Naive B cell (primary cell): ENCODE data around the gene SGK1. TPM values are rescaled to one million over a fixed set of nuclear protein-coding genes. Genes with fewer than 3 reads are reported as not detected.
A peak's percentile ranks its signal among the peaks of the same experiment; 100 is the strongest.
"Not testable (repeated sequence)": the region's sequence is repeated elsewhere in the genome, so short reads cannot be mapped to it uniquely, and the experiment has no call there.

Source experiments
- ATAC-seq, 2 donors: fragments of 150-1000 bp; cut with Tn5 transposase; 2 replicates each; pipeline ENCODE4 v1.10.0; 2021; ENCODE audit warnings: low read depth in 2 of 2, mild to moderate bottlenecking in 2 of 2, moderate library complexity in 2 of 2
- DNase-seq: peaks from one replicate; pipeline ENCODE4 v3.0.0; 2022
- H3K27ac Mint-ChIP-seq, 6 donors: one replicate each; pipeline ENCODE4 v1.8.0; 2020 to 2022; ENCODE audit warnings: mild to moderate bottlenecking in 6 of 6, mixed read lengths in 6 of 6, moderate library complexity in 5 of 6, inconsistent platforms in 2 of 6
- H3K27me3 Mint-ChIP-seq, 3 donors: one replicate each; pipeline ENCODE4 v1.8.0; 2021 to 2022; ENCODE audit warnings: mixed read lengths in 3 of 3, mild to moderate bottlenecking in 1 of 3
- H3K36me3 Mint-ChIP-seq, 2 donors: one replicate each; pipeline ENCODE4 v1.8.0; 2020 to 2022; ENCODE audit warnings: mixed read lengths in 2 of 2, inconsistent platforms in 1 of 2, mild to moderate bottlenecking in 1 of 2
- H3K4me1 Mint-ChIP-seq, 3 donors: one replicate each; pipeline ENCODE4 v1.8.0; 2020 to 2022; ENCODE audit warnings: mixed read lengths in 3 of 3, inconsistent platforms in 1 of 3, mild to moderate bottlenecking in 1 of 3, moderate library complexity in 1 of 3
- H3K4me3 Mint-ChIP-seq, 8 donors: one replicate each; pipeline ENCODE4 v1.8.0; 2020 to 2022; ENCODE audit warnings: mild to moderate bottlenecking in 8 of 8, mixed read lengths in 8 of 8, moderate library complexity in 8 of 8, inconsistent platforms in 2 of 8
- H3K9me3 Mint-ChIP-seq, 7 donors: one replicate each; pipeline ENCODE4 v1.8.0; 2020 to 2022; ENCODE audit warnings: mixed read lengths in 7 of 7, mild to moderate bottlenecking in 5 of 7, inconsistent platforms in 2 of 7, moderate library complexity in 1 of 7
- polyA plus RNA-seq, 6 donors: library from polyadenylated mRNA; unstranded; fragments of 300-500 nt; fragmentation: Illumina TruSeq; gene quantifications; one replicate each; pipeline ENCODE4 v1.2.3, GENCODE V29; 2021; ENCODE audit warnings: low read depth in 6 of 6

Gene SGK1
- polyA plus RNA-seq, 6 donors from 2014 or later: 6.6 to 59.1 (median 24.3) TPM

- no peak for DNase-seq
- Mint-ChIP-seq H3K4me1 (peaks cover 10 to 12% (median 12%) of the 10 kb centered on the region in 3 donors), H3K36me3 (peaks cover 0 to 20% of the 10 kb centered on the region in 2 donors), H3K27ac (no peak overlapping the region), H3K9me3 (peaks cover 0 to 37% (median 24%) of the 10 kb centered on the region in 7 donors), H3K27me3 (peaks cover 13 to 19% (median 18%) of the 10 kb centered on the region in 3 donors), H3K4me3 (no peak overlapping the region)
- ATAC-seq: no peak
Observed at GRCh38 chr6:134322216-134322615, 4.3 kb upstream of the SGK1 start.

- no peak for ATAC-seq
Observed at GRCh38 chr6:134321246-134321645, 3.3 kb upstream of the SGK1 start.

DNA sequence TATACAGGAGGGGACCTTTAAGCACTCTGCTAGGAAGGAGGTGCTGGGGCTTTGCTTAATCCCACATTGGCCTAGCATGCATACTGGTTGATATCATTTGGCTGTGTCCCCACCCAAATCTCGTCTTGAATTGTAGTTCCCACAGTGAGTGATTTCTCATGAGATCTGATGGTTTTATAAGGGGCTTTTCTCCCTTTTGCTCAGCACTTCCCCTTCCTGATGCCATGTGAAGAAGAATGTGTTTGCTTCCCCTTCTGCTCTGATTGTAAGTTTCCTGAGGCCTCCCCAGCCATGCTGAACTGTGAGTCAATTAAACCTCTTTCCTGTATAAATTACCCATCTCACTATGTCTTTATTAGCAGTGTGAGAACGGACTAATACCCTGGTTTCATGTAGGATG is 1.8 kb upstream of the SGK1 start:
- Mint-ChIP-seq H3K27ac (peak overlapping the region in 1 of 6 donors; percentile 80), H3K4me3 (peak overlapping the region in 2 of 8 donors; percentile 11 to 13), H3K27me3 (peaks cover 16 to 33% (median 28%) of the 10 kb centered on the region in 3 donors), H3K4me1 (peaks cover 10 to 15% (median 15%) of the 10 kb centered on the region in 3 donors), H3K9me3 (peaks cover 0 to 23% (median 13%) of the 10 kb centered on the region in 7 donors)
- not testable (repeated sequence) for ATAC-seq, H3K36me3 Mint-ChIP-seq, DNase-seq

More at GRCh38 chr6:134321246-134321645, 3.3 kb upstream of the SGK1 start:
- Mint-ChIP-seq H3K36me3 (peaks cover 0 to 16% of the 10 kb centered on the region in 2 donors), H3K9me3 (peaks cover 0 to 35% (median 19%) of the 10 kb centered on the region in 7 donors), H3K4me3 (no peak overlapping the region), H3K4me1 (peaks cover 10 to 15% (median 15%) of the 10 kb centered on the region in 3 donors), H3K27me3 (peaks cover 16 to 28% (median 23%) of the 10 kb centered on the region in 3 donors), H3K27ac (no peak overlapping the region)
- DNase-seq: no peak

DNA sequence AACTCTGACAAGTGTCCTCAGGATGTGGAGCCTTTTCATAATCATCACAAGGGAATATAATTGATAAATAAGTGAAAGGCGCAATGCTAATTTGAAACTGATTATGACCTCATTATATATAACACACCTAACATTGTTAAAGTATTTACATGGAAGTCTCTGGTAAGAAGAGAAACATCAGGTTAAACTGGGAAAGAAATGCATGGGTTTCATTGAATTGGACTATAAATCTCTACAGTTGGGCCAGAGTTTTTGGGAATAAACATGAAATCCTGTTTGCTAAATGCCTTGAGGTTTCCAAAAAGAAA is 1.0 kb upstream of the SGK1 start:
- Mint-ChIP-seq H3K4me1 (peaks cover 10 to 15% (median 15%) of the 10 kb centered on the region in 3 donors), H3K36me3 (peaks cover 0 to 7% of the 10 kb centered on the region in 2 donors), H3K27me3 (peaks cover 16 to 33% (median 29%) of the 10 kb centered on the region in 3 donors), H3K27ac (no peak overlapping the region), H3K4me3 (no peak overlapping the region), H3K9me3 (peaks cover 0 to 23% (median 13%) of the 10 kb centered on the region in 7 donors)
- DNase-seq (no peak), ATAC-seq (no peak)

DNA sequence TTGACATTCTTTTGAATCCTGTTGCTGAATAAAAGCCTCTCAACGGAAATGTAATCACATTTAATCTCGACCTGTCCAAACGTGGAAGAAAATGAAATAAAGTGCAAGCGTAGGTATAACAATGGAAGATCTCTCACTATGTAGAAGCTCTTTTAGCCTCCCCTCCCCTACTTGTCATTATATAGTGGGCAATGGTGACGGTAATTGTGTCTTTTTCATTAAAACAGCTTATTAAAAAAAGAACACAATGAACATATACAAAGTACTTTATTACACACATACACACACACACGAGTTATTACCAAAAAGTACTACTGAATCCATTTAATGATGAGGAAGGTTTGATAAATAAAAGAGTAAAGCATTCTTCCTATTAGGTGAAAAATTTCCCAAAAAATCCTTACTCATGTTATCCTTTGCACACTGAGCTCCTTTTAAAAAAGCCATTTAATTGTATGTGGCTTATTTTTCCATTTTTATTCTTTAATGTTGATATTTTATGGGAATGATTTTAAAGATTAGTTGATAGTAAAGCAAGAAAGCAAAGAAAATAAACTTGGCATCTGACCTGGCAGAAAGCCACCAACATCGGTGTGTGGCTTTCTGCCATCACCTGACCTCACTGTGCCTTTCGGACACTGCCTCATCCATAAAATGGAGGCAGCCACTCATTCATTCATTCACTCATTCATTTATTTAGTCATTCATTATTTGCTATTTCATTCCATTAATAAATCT is 493 bp upstream of the SGK1 start:
- Mint-ChIP-seq H3K9me3 (peaks cover 0 to 23% (median 13%) of the 10 kb centered on the region in 7 donors), H3K4me3 (peak overlapping the region; percentile 72 to 93 (median 90)), H3K36me3 (peaks cover 0 to 7% of the 10 kb centered on the region in 2 donors), H3K27me3 (peaks cover 18 to 35% (median 33%) of the 10 kb centered on the region in 3 donors), H3K4me1 (peaks cover 10 to 15% (median 15%) of the 10 kb centered on the region in 3 donors), H3K27ac (no peak overlapping the region)
- ATAC-seq (no peak), DNase-seq (no peak)

- H3K4me1 Mint-ChIP-seq: peaks cover 10 to 15% (median 15%) of the 10 kb centered on the region in 3 donors
- H3K27ac Mint-ChIP-seq: no peak overlapping the region
- H3K4me3 Mint-ChIP-seq: peak overlapping the region; percentile 72 to 93 (median 90)
- no peak for ATAC-seq
- peaks cover 0 to 7% of the 10 kb centered on the region in 2 donors for H3K36me3 Mint-ChIP-seq
- peaks cover 0 to 23% (median 13%) of the 10 kb centered on the region in 7 donors for H3K9me3 Mint-ChIP-seq
- peaks cover 24 to 42% (median 39%) of the 10 kb centered on the region in 3 donors for H3K27me3 Mint-ChIP-seq
- DNase-seq: no peak
Observed at GRCh38 chr6:134316733-134317431, 1.0 kb downstream of the SGK1 start.

DNA sequence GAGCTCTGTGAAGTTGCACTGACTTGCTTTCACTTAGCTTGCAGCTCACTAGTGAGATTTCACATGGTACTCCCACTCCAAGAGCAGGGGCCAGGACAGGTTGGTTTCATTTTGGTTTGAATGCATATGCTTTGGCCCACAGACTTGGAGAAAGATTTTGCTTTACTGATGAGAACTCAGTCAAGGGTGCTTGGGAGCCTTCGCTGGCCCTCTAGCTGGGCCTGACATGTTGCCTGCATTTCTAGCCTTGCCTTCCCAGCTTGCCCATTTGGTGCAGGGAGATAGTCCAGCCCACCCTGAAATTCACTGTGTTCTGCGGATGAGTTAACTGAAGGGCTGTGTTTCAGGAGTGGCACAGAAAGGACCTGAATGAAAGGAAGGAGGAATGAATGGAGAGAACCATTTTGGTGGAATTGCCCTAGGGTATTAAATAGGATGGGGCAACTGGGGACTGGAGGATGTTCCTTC is 1.9 kb downstream of the SGK1 start:
- H3K27ac Mint-ChIP-seq: no peak overlapping the region
- ATAC-seq (no peak), DNase-seq (no peak)
- peaks cover 24 to 42% (median 40%) of the 10 kb centered on the region in 3 donors for H3K27me3 Mint-ChIP-seq
- H3K4me1 Mint-ChIP-seq: peaks cover 10 to 16% (median 15%) of the 10 kb centered on the region in 3 donors
- peaks cover 0 to 23% (median 13%) of the 10 kb centered on the region in 7 donors for H3K9me3 Mint-ChIP-seq
- H3K4me3 Mint-ChIP-seq: no peak overlapping the region
- H3K36me3 Mint-ChIP-seq: peaks cover 0 to 7% of the 10 kb centered on the region in 2 donors

- Mint-ChIP-seq H3K4me3 (no peak overlapping the region), H3K36me3 (peaks cover 0 to 7% of the 10 kb centered on the region in 2 donors), H3K9me3 (peaks cover 0 to 19% (median 8%) of the 10 kb centered on the region in 7 donors), H3K4me1 (peaks cover 10 to 20% (median 15%) of the 10 kb centered on the region in 3 donors), H3K27ac (no peak overlapping the region), H3K27me3 (peaks cover 24 to 43% (median 42%) of the 10 kb centered on the region in 3 donors)
- ATAC-seq: no peak
- DNase-seq: no peak
Observed at GRCh38 chr6:134315189-134315588, 2.7 kb downstream of the SGK1 start.

DNA sequence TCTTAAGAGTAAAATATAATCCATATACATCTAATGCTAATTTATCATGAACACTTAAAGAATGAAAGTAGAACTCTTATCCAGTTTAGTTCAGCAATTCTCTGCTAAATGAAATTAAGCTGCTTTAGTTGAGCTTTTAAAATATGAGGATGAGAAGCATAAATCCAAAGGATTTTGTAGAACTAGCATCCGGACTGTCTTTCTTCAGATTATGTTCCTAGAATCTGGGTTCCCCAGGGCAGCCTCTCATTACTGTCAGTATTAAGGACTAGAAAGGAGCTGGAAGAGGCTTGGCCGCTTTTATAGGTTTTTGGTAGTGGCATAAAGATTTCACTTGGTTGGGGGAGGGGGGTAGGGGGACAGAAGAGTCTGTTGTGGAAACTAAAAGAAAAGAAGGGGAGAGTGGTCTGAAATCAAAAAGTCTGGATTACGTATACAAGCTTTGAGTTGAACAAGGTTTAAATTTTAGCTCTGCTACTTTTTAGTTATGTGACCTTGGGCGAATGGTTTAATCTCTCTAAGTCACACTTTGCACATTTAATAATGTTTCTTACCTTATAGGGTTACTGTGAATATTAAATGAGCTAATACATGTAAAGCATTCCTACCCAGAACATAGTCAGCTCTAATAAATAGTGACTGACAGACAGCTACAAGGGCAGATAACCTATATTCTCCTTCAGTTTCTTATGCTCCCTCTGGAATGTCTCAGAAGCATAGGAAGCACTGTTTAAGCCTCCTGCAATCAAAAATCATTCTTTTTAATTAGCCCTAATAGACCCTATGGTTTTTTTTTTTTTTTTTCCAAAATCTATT is 3.7 kb downstream of the SGK1 start:
- DNase-seq (no peak), ATAC-seq (no peak)
- H3K27ac Mint-ChIP-seq: no peak overlapping the region
- H3K4me1 Mint-ChIP-seq: peaks cover 10 to 20% (median 15%) of the 10 kb centered on the region in 3 donors
- H3K36me3 Mint-ChIP-seq: no peaks in the 10 kb centered on the region
- H3K4me3 Mint-ChIP-seq: no peak overlapping the region
- peaks cover 0 to 10% (median 2%) of the 10 kb centered on the region in 7 donors for H3K9me3 Mint-ChIP-seq
- H3K27me3 Mint-ChIP-seq: peaks cover 24 to 43% (median 42%) of the 10 kb centered on the region in 3 donors

DNA sequence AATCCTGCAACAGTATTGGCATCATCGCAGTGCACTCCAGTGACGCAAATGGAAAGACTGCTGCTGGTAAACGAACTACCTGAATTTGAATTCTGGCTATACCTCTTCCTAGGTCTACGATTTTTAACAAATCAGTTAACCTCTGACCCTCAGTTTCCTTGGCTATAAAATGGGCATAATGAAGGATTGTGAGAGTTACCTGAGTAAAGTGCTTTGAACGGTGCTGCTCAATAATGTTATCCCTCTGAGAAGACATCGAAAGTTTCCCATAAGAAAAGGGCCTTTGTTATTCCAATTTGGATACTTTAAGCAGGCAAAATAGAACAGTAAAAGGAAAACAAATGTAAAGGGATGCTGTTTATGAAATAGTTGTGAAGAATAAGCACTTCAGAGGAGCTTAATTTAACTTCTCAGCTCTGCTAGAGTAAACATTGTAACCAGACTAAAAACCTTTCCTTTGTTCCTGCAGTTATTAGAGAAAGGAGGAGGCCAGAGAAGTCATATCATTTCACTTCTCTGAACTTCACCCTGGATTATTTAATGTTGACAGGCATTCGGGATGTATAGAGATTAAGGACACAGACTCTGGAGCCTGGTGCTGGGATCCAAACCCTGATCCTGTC is 5.8 kb downstream of the SGK1 start:
- ATAC-seq (no peak), DNase-seq (no peak)
- Mint-ChIP-seq H3K27me3 (peaks cover 10 to 24% (median 22%) of the 10 kb centered on the region in 3 donors), H3K36me3 (no peaks in the 10 kb centered on the region), H3K9me3 (peaks cover 0 to 2% (median 0%) of the 10 kb centered on the region in 7 donors), H3K4me1 (peaks cover 0 to 8% (median 2%) of the 10 kb centered on the region in 3 donors), H3K27ac (peak overlapping the region in 1 of 6 donors; percentile 13), H3K4me3 (no peak overlapping the region)

DNA sequence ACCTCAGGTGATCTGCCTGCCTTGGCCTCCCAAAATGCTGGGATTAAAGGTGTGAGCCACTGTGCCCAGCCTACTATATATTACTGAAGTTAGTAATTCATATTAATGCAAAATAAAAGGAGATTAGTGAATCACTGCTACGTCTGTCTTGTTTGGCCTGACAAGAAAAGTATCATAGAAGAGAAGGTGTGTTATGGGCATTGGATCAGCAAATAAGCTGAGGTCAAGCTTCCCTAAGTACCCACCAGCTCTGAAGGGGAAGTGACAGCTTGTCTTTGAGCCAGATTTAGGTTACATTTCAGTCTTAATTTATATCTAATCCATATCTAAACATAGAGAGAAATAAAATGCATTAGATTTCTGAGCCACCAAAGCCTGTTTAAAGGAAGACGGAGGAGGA is 7.1 kb downstream of the SGK1 start:
- Mint-ChIP-seq H3K27ac (peak overlapping the region in 2 of 6 donors; percentile 23 to 58), H3K36me3 (no peaks in the 10 kb centered on the region), H3K4me3 (no peak overlapping the region), H3K4me1 (peaks cover 0 to 5% (median 0%) of the 10 kb centered on the region in 3 donors), H3K9me3 (peaks cover 0 to 2% (median 0%) of the 10 kb centered on the region in 7 donors), H3K27me3 (peaks cover 8 to 19% (median 10%) of the 10 kb centered on the region in 3 donors)
- no peak for ATAC-seq
- DNase-seq: no peak

DNA sequence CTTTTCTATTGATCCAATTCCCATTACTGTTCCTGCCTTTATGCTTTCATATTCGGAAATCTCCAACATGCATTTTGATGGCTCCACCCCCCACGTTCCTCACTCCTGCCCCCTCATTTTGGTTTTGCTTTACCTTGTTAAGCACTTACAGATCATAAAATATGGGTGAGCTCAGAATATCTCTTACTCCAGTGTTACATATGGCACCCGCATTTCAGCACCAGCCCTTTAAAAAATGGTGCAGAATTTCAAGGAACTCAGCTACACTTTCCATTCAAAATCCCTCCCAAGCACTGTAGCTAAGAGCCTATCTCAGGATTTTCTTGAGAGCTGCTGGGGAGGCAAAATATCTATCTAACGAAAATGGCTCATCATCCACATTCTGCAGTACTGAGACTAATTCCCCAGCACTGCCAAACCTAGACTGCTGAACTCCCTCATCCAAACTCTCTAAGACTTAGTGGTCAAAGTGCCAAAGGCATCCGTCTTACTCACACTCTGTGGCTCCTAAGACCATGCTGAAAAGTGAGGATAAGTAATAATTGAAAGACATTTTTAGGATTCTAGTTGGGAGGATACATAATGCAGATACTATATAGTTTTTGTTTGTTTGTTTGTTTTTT is 7.8 kb downstream of the SGK1 start:
- H3K4me1 Mint-ChIP-seq: peaks cover 0 to 5% (median 2%) of the 10 kb centered on the region in 3 donors
- peaks cover 8 to 19% (median 9%) of the 10 kb centered on the region in 3 donors for H3K27me3 Mint-ChIP-seq
- H3K36me3 Mint-ChIP-seq: no peaks in the 10 kb centered on the region
- peak overlapping the region in 2 of 6 donors; percentile 24 to 58 for H3K27ac Mint-ChIP-seq
- no peak for ATAC-seq
- no peak for DNase-seq
- H3K4me3 Mint-ChIP-seq: no peak overlapping the region
- peaks cover 0 to 2% (median 0%) of the 10 kb centered on the region in 7 donors for H3K9me3 Mint-ChIP-seq
